ENCODE data around the gene TPCN1. TPM values are rescaled to one million over a fixed set of nuclear protein-coding genes. Genes with fewer than 3 reads are reported as not detected.

TPCN1 gene
- total and polyA plus RNA-seq, 2 experiments from 2014 or later = 13.4 to 24.2 TPM

GRCh38 chr12:113286712-113287111 is 65.4 kb downstream of the TPCN1 start:
- H3K36me3 ChIP-seq = no peaks in the 10 kb centered on the region

GRCh38 chr12:113287146-113287898 is 66.1 kb downstream of the TPCN1 start:
- no peaks in the 10 kb centered on the region for H3K36me3 ChIP-seq
- no peak for TF ChIP-seq CTCF (IDR thresholded peaks at IDR 0.05; ENCODE audit: low read depth, low read length)
- no peaks in the 10 kb centered on the region for H3K9me3 ChIP-seq (ENCODE audit: low read depth)

More at GRCh38 chr12:113286712-113287111, 65.4 kb downstream of the TPCN1 start:
- no peak overlapping the region for H3K4me3 ChIP-seq
- no peaks in the 10 kb centered on the region for H3K27me3 ChIP-seq
- no peaks in the 10 kb centered on the region for H3K9me3 ChIP-seq (ENCODE audit: low read depth)
- H3K27ac ChIP-seq = no peak overlapping the region
- TF ChIP-seq CTCF (IDR thresholded peaks at IDR 0.05; ENCODE audit: low read depth, low read length) = no peak
- no peak for DNase-seq (ENCODE audit: low read depth in 1 of 2, low spot score in 1 of 2)
- H3K4me1 ChIP-seq (ENCODE audit: low read depth) = no peaks in the 10 kb centered on the region

DNA sequence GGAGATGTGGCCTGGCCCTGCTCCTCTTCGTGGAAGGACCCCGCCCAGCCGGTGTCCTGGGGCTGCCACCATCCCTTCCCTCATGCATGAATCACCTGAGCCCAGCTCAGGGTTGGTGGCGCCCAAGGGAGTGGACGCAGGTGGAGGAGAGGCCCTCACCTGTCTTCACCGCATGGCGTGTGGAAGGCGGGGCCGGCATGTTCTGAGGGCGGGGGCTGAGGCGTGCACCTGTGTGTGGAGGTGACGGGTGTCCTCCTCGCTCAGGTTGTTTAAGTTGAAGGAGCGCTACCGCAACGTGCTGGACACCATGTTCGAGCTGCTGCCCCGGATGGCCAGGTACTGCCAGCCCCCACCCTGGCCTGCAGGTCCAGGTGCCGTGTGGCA is 66.6 kb downstream of the TPCN1 start:
- DNase-seq (ENCODE audit: low read depth in 1 of 2, low spot score in 1 of 2) = no peak
- Histone ChIP-seq H3K4me3 (no peak overlapping the region), H3K4me1 (ENCODE audit: low read depth) (no peaks in the 10 kb centered on the region), H3K27ac (no peak overlapping the region), H3K27me3 (no peaks in the 10 kb centered on the region), H3K9me3 (ENCODE audit: low read depth) (no peaks in the 10 kb centered on the region), H3K36me3 (no peaks in the 10 kb centered on the region)
- TF ChIP-seq CTCF (IDR thresholded peaks at IDR 0.05; ENCODE audit: low read depth, low read length) = no peak

More at GRCh38 chr12:113287146-113287898, 66.1 kb downstream of the TPCN1 start:
- Histone ChIP-seq H3K27me3 (no peaks in the 10 kb centered on the region), H3K27ac (no peak overlapping the region), H3K4me3 (no peak overlapping the region), H3K4me1 (ENCODE audit: low read depth) (no peaks in the 10 kb centered on the region)
- DNase-seq (ENCODE audit: low read depth in 1 of 2, low spot score in 1 of 2) = no peak

GRCh38 chr12:113289361-113289760 is 68.1 kb downstream of the TPCN1 start:
- H3K27ac ChIP-seq = no peak overlapping the region
- no peak overlapping the region for H3K4me3 ChIP-seq
- no peaks in the 10 kb centered on the region for H3K36me3 ChIP-seq
- no peaks in the 10 kb centered on the region for H3K4me1 ChIP-seq (ENCODE audit: low read depth)
- TF ChIP-seq CTCF (IDR thresholded peaks at IDR 0.05; ENCODE audit: low read depth, low read length) = no peak
- no peaks in the 10 kb centered on the region for H3K9me3 ChIP-seq (ENCODE audit: low read depth)
- H3K27me3 ChIP-seq = no peaks in the 10 kb centered on the region
- no peak for DNase-seq (ENCODE audit: low read depth in 1 of 2, low spot score in 1 of 2)

DNA sequence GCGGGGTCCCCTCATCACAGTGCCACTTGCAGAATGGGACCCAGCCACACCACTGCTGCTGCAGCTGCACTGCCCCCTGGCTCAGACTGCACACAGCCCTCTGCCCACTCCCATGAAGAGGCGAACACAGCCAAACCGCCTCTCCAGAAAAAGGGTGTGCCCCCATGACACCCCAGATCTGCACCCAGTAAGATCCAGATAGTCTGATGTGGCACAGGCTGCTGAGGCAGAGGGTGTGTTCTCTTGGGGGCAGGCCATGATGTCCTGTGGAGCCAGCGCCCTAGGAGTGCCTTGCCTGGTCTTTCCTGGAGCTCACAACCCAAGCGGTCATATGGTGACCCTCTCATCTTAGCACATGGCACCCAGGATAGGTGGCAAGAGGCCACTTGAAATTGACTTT is 69.2 kb downstream of the TPCN1 start:
- no peak for DNase-seq (ENCODE audit: low read depth in 1 of 2, low spot score in 1 of 2)
- Histone ChIP-seq H3K27me3 (no peaks in the 10 kb centered on the region), H3K4me3 (no peak overlapping the region), H3K9me3 (ENCODE audit: low read depth) (no peaks in the 10 kb centered on the region), H3K36me3 (no peaks in the 10 kb centered on the region), H3K4me1 (ENCODE audit: low read depth) (no peaks in the 10 kb centered on the region), H3K27ac (no peak overlapping the region)
- TF ChIP-seq CTCF (IDR thresholded peaks at IDR 0.05; ENCODE audit: low read depth, low read length) = no peak

Data from cardiac muscle cell (in vitro differentiated cells and primary cell).